Measurements from ENCODE around the gene NUP153.

DNA sequence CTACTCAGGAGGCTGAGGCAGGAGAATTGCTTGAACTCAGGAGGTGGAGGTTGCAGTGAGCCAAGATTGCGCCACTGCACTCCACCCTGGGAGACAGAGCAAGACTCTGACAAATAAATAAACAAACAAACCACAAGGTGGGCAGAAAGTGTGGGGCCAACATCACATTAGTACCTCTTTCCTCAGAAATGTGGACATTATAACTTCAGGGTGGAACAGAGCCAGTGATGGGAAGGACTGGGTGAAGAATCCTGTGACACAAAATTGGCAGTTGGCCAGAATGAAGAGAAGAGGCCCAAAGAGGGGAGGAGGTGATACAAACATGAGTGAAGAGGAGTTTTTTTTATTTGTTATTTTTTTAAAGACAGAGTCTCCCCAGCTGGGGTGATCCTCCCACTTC is 50.6 kb downstream of the NUP153 start:
- TF ChIP-seq, protein P1, sequence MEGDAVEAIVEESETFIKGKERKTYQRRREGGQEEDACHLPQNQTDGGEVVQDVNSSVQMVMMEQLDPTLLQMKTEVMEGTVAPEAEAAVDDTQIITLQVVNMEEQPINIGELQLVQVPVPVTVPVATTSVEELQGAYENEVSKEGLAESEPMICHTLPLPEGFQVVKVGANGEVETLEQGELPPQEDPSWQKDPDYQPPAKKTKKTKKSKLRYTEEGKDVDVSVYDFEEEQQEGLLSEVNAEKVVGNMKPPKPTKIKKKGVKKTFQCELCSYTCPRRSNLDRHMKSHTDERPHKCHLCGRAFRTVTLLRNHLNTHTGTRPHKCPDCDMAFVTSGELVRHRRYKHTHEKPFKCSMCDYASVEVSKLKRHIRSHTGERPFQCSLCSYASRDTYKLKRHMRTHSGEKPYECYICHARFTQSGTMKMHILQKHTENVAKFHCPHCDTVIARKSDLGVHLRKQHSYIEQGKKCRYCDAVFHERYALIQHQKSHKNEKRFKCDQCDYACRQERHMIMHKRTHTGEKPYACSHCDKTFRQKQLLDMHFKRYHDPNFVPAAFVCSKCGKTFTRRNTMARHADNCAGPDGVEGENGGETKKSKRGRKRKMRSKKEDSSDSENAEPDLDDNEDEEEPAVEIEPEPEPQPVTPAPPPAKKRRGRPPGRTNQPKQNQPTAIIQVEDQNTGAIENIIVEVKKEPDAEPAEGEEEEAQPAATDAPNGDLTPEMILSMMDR (IDR thresholded peaks at IDR 0.05 in 2 of 3, conservative IDR thresholded peaks at IDR 0.05 in 1 of 3; ENCODE audit: control insufficient read depth in 2 of 3, extremely low read depth in 1 of 3, insufficient read depth in 1 of 3, low read depth in 3 of 3, low read length in 3 of 3), result no peak
- TF ChIP-seq NFIC (IDR thresholded peaks at IDR 0.05; ENCODE audit: low read depth, low read length), result no peak
- no peak for TF ChIP-seq POLR2A (IDR thresholded peaks at IDR 0.05; ENCODE audit: low read depth, low read length)
- TF ChIP-seq, protein P2, sequence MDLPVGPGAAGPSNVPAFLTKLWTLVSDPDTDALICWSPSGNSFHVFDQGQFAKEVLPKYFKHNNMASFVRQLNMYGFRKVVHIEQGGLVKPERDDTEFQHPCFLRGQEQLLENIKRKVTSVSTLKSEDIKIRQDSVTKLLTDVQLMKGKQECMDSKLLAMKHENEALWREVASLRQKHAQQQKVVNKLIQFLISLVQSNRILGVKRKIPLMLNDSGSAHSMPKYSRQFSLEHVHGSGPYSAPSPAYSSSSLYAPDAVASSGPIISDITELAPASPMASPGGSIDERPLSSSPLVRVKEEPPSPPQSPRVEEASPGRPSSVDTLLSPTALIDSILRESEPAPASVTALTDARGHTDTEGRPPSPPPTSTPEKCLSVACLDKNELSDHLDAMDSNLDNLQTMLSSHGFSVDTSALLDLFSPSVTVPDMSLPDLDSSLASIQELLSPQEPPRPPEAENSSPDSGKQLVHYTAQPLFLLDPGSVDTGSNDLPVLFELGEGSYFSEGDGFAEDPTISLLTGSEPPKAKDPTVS (IDR thresholded peaks at IDR 0.05; ENCODE audit: low read depth, low read length), result no peak
- TF ChIP-seq CREB1 (IDR thresholded peaks at IDR 0.05; ENCODE audit: low read depth), result no peak
- no peak for TF ChIP-seq PAX5 (IDR thresholded peaks at IDR 0.05; ENCODE audit: borderline replicate concordance, low read depth, low read length)
- TF ChIP-seq CREM (IDR thresholded peaks at IDR 0.05; ENCODE audit: low read depth), result no peak
- TF ChIP-seq ZNF274 (IDR thresholded peaks at IDR 0.05; ENCODE audit: insufficient read depth, insufficient read length), result no peak
- TF ChIP-seq POLR2AphosphoS5 (IDR thresholded peaks at IDR 0.05; ENCODE audit: low read length), result no peak
- no peak for TF ChIP-seq EP300 (IDR thresholded peaks at IDR 0.05; ENCODE audit: borderline replicate concordance in 1 of 2, control insufficient read depth in 1 of 2, low read depth in 2 of 2, low read length in 2 of 2)
- TF ChIP-seq HDAC2 (IDR thresholded peaks at IDR 0.05), result no peak
- TF ChIP-seq EZH2 (IDR thresholded peaks at IDR 0.05; ENCODE audit: borderline replicate concordance, control insufficient read depth, low read depth, low read length), result no peak
- TF ChIP-seq, protein P3, sequence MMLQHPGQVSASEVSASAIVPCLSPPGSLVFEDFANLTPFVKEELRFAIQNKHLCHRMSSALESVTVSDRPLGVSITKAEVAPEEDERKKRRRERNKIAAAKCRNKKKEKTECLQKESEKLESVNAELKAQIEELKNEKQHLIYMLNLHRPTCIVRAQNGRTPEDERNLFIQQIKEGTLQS (IDR thresholded peaks at IDR 0.05; ENCODE audit: borderline replicate concordance, extremely low read depth, low read depth, low read length), result no peak

Data from GM12878 (cell line).